Jurkat, Clone E6-1 (cell line): ENCODE measurements around the gene ZC3H13.

Experiments
- DNase-seq: peaks from one replicate; pipeline ENCODE4 v3.0.0-alpha.2; 2011; ENCODE audit warnings: low read depth, low spot score
- H3K4me3 ChIP-seq: 2 replicates; pipeline ENCODE4 v1.5.1; 2011; ENCODE audit warnings: mild to moderate bottlenecking, low read length, control low read depth, moderate library complexity

ZC3H13 gene

DNA sequence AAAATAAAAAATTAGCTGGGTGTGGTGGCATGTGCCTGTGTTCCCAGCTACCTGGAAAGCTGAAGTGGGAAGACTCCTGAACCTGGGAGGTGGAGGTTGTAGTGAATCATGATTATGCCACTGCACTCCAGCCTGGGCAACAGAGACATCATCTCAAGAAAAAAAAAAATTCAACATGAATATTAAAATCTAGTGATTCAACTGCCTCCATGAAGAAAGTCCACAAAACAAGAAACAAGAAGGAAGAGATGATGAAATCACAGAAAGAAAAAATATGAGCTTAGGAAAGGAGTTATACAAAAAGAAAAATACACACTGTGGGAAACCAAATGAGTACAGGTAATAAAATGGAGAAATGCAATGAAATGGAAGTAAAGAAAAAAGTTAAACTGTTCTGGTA is 101.4 kb downstream of the ZC3H13 start:
- DNase-seq, result no peak
- no peak overlapping the region for H3K4me3 ChIP-seq

DNA sequence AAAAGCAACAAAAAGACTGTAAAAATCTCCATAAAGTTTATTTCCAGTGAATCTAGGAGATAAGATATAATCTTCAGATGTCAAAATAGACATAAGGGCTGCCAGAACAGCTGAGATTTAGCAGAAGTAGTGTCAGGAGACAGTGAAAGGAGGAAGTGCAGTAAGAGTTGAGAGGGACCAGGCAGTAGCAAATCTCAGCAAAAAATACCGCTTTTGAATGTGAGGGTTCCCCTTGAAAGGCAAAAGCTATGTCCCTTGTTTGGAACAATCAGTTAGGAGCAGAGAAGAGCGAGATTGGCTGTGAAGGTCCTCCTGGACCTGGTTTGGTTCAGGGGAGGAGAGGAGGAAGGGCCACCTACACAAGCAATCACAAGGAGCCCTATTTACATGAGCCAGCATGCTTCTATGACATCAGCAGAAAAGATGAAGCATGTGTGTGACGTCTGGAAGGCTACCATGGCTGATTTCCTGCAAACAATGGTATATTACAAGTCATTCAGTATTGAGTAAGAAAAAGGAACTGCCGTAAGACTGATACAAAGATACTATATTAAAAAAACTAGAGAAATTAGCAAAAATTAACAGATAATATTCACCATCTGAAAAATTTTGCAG is 102.1 kb downstream of the ZC3H13 start:
- no peak for DNase-seq
- no peak overlapping the region for H3K4me3 ChIP-seq

DNA sequence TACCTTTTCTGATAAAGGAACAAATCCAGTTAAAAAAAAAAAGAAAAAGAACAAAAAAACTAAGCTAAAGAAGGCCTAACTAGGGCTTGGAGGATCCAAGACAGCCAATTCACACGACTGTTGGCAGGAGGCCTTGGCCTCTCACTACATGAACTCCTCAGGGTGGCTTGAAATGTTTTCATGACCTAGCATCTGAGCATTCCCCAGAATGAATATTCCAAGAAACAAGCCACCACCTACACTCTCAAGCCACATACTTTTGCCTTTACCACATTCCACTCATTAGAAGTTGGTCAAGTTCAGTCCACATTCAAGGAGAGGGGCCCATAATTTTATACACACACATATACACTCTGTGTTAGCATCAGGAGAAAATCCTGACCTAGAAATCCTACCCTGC is 103.4 kb downstream of the ZC3H13 start:
- no peak for DNase-seq
- H3K4me3 ChIP-seq, result no peak overlapping the region

DNA sequence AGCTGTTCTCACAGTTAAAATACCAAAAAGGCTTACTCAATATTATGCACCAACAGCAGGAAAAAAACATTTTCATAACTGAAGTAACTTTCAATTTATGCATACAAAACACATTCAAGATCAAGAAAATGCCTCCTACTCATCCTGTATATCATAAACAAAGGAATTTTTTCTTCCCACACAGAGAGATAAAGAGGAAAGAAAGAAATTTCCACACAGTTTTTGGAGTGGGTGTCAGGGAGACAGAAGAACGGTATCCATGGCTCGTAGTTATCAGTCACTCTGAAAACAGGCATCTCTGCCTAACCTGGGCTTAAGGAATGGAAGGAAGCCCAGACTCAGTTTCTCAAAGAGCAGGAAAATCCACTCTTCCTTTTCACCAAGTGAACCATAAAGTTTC is 108.6 kb downstream of the ZC3H13 start:
- no peak overlapping the region for H3K4me3 ChIP-seq
- DNase-seq, result no peak

DNA sequence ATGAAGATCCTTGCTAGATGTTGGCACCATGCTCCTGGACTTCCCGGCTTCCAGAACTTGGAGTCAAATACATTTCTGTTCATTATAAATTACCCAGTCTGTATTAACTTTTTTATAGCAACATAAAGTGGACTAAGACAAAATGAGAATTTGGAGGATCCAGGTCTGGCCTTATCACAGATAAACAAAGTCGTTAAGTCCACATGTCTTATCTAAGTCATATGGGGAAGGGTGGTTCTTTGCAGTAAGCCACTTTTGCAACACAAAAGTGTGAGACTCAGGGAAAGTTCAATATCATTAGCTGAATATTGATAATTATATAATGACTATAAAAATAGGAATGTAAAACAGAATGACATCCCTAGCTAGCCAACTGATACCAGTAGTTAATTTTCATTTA is 109.4 kb downstream of the ZC3H13 start:
- DNase-seq, result no peak

DNA sequence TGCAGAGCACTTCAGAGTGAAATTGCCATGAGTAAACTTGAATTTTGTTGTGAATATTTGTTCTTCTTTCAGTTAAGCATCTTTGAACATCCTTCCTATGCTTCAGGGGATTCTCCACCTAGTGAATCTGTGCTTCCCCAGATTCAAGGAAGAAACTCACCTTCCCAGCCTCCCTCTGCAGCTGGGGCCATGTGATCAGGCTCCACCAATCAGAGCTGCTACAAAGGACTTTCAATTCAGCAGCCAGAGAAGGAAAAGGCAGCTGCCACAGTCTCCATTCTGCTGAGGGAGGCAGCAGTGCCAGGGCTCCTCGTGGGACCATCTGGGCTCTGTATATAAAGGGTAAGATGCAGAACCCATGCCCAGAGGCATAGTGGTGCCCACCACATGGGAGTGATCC is 111.3 kb downstream of the ZC3H13 start:
- DNase-seq, result no peak
- H3K4me3 ChIP-seq, result no peak overlapping the region

More for the DNA sequence above, 109.4 kb downstream of the ZC3H13 start:
- no peak overlapping the region for H3K4me3 ChIP-seq

DNA sequence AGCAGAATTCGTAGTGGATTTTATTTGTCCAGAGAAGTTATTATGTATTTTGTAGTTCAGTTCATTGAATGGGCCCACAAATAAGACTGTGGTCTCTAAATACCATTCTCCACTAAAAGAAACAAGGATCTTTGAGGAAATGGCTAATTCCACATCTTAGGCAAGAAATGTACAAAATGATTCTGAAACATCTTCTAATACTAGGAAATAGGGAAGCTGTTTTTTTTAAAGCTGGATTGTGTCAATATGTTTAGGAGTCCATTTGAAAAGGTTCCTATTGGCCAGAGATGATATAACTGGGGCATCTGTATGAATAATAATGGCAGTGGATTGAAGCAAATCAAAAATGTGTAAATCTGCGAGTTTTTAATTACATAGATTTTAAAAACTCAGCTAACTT is 112.5 kb downstream of the ZC3H13 start:
- no peak for DNase-seq
- no peak overlapping the region for H3K4me3 ChIP-seq

DNA sequence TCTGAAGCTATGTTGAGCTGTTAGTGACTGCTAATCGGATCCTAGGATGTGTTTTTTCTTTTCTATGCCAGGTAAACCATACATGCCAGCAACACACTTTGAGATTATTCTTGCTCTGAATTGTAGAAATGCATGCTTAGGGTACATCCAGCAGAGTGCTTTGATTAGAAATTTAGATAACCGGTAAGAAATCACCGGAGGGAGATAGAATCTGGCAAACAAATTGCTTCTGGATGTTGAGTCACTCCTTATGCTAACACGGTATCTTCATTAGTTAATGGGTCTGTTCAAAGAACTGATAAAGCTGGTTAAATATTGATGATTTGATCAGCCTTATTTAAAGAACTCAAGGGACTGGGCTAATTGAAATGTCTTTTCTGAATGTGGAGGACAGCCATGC is 115.9 kb downstream of the ZC3H13 start:
- no peak for DNase-seq
- H3K4me3 ChIP-seq, result no peak overlapping the region

DNA sequence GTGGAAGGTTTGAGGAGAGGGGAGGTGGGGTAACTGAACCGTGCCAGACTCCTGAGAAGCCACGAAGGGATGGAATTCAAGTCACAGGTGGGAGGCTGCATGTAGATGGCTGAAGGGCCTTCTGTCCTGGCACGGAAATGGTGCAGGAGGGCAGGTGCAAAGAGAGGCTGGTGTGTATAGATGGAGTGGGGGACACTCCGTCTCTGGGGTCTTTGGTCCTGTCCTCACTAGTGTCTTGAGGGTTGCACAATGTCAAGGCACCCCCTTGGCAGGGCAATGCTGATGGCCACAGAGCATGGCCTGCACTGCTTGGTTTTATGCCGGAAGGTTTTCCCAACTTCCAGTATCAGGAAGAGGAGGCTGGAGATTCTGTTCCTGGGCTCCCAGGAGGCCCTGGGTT is 118.3 kb downstream of the ZC3H13 start:
- no peak overlapping the region for H3K4me3 ChIP-seq
- no peak for DNase-seq

DNA sequence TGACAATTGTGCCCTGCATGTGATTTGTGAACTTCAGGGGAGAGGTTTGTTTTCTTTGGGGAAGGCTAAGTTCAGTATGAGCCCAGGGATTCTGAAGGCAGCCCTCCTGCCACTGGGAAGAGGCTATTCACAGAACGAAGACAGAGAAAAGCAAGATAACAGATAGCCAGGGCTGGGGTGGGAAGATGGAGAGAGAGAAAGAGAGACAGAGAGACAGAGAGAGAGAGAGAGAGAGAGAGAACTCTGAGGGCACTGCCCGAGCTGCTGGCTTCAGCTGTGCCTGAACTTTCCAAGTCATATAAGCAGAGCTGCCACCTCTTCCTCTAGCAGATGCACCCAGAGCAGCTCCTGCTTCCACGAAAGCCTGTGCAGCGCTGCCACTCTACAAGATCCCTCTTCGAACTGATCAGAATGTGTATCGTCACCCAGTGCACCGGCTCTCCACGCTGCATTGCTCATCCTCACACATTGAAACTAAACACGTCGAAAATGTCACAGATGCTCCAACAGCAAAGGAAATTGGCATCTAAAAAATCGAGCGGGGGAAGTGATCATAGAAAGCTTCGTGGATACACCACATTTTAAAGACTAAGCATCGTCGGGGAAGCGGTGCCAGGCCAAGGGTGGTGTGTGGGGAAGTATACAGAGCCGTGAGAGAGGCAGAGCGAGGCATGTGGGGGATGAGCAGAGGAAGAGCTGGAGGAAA is 119.2 kb downstream of the ZC3H13 start:
- H3K4me3 ChIP-seq, result no peak overlapping the region
- no peak for DNase-seq

DNA sequence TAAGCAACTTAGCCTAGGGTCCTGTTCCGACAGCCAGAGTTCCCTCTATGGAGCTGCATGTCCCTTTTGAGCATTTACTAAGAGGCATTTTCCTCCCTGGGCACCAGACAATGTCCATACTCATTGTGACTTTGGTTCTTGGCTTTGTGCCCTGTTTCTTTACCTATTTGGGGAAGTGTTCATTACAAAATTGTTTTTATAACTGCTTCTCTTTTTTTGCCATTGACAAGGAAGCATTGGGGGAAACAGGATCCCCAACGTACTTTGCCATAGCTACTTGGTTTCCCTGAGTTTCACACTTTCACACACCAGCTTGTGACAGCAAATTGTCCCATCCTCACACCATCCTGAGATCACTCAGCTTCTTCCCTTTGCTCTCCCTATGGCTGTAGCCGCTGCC is 119.9 kb downstream of the ZC3H13 start:
- DNase-seq, result no peak
- H3K4me3 ChIP-seq, result no peak overlapping the region

DNA sequence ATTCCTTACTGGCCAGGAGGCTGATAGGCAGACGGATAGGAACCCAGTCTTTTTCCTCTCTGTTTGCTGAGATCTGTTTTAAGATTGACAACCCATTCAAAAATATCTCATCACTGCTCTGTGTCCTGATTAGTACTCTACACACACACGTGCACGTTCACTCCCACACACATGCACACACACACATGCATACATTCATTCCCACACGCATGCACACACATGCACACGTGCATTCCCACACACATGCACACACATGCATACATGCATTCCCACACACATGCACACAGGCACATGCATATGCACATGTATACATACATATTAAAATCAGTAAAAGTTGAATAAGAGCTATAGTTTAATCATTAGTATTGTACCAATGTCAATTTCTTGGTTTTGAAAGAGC is 120.4 kb downstream of the ZC3H13 start:
- DNase-seq, result no peak
- H3K4me3 ChIP-seq, result no peak overlapping the region

DNA sequence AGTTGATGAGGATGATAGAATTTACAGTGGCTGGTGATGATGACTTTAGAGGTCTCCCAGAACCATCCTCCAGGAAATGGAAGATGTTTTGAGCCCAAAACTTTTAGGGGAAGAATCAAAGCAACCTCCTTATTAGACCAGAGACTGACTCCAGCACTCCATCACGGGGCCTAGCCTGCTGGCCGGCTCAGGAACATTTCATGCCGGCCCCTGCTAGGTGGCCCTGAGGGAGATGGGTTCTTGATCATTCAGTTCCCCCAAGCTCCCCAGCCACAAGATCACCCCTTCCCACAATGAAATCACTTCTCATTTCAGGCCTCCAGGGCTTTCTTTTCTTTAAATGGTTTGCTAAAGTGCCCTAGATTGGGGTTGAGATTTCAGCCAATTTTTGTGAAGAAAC is 121.3 kb downstream of the ZC3H13 start:
- no peak for DNase-seq
- no peak overlapping the region for H3K4me3 ChIP-seq

DNA sequence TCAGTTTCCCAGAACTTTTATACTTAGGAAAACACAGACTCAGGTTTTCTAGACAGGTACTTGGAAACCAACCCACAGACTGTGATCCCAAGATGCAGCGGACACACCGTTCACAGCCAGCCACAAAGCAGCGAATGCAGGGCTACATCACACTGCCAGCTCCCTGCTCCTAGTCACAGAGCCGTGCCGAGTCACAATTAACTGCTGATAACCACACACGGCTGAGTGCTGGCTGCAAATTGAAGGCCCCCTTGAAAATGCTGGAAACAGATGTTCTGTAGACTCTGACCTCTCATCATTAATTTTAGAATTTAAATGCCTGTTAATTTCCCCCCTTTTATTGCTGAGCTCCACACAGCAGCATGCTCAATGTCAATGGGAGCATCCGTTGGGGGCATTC is 122.4 kb downstream of the ZC3H13 start:
- no peak overlapping the region for H3K4me3 ChIP-seq
- no peak for DNase-seq

DNA sequence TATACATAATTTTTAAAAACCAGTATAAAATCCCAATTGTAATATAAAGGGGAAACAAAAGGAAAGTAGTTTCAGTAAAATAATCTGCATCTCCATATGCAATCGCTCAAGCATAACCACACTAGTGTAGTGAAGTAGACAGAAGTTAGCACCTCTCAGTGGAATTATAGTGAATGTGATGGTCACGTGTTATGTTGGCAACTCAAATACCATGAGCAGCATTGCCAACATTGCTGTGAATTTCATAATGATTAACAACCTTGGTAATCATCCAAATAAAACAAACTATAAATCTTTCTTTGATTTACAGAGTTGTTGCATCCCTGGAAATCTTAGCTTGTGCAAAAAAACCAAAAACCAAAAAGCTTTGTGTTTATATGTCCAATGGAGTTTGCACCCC is 123.7 kb downstream of the ZC3H13 start:
- no peak for DNase-seq
- H3K4me3 ChIP-seq, result no peak overlapping the region

DNA sequence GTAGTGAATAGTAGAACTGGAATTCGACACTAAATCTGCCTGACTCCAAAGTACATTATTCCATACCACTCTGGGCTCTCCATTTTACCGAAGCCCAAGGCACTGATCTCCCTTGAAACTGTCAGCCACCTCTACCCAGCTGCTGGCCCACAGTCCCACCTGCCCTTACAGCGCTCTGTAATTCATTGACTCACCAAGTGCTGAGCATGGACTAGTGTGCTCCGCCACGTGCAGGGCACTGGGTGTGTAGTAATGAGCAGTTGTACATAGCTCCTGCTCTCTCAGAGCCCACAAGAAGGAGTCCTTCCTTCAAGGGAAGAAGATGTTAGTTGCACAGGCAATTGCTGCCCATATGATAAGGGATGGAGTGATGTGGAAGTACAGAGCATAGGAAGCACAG is 124.4 kb downstream of the ZC3H13 start:
- DNase-seq, result no peak
- H3K4me3 ChIP-seq, result no peak overlapping the region

DNA sequence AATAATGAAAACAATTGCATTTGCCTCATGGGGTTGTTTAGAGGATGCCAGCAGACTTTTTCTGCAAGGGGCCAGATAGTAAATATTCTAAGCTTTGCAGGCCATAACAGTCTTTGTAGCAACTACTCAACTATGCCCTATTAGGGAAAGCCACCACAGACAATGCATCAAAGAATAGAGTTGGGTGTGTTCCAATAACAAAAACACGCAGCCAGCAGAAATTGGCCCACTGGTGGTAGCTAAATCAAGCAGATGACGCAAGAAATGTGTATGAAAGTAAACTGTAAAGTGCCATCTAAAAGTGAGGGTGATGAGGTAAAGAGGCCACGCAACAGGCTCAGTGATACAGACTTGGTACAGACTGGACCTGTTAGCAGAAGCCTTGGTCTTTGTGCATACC is 125.8 kb downstream of the ZC3H13 start:
- DNase-seq, result no peak
- H3K4me3 ChIP-seq, result no peak overlapping the region

DNA sequence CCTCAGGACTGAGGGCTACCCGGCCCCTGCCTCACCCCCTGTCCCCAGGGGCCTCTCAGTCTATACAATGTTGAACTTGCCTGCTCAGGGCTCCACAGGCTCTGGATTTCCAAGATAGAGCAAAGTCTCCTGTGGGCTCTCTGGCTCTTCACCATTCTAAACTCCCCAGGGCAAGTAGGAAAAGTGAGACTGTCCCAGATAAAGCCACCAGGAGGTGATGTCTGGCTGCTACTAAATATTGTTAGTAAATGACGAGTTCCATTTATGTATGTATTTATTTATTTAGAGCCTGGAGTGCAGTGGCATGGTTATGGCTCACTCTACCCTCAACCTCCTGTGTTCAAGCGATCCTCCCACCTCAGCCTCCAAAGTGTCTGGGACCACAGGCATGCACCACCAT is 127.4 kb downstream of the ZC3H13 start:
- no peak for DNase-seq
- H3K4me3 ChIP-seq, result no peak overlapping the region

DNA sequence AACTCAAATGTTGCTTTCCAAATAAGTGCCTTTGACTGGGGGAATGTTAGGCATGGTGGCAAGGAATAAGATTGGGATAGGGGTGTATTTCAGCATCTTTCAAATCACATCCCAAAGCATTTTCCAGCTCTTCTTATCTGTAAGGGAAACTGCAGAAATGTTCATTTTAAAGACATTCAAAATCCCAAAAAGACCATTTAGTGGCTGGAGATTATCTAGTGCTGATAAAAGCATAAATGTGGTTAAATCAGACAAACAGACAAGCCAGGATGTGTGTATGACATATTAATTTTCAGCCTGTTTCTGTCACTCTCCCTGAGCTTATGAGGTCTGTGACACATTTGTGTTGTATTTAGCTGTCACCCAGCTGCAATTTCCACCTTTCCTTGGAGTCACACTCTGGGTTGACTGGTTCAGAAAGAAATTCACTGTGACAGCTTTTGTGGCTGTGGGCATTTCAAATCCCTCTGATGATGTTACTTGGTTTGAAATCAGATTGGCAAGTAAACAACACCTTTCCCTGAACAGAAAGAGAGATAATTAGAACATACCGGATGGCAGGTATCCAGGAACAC is 131.3 kb downstream of the ZC3H13 start:
- DNase-seq, result no peak

DNA sequence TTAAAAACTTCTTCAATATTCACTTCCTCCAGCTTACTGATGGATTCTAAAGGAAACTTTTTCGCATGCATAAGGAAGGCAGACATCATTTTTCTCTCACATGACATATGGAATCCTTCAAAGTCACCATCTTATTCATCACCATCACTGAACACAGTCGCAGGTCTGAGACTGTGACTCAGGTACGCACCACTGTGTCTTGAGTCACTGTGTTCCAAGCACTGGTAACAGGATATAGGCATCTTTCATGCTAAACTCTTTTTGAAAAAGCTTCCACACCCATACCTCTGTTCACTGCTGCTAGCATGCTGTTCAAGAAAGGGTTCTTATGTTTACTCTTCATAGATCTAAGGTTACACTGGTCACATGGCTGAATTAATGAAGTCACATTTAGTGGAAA is 133.9 kb downstream of the ZC3H13 start:
- DNase-seq, result no peak
- H3K4me3 ChIP-seq, result no peak overlapping the region

More for the DNA sequence above, 131.3 kb downstream of the ZC3H13 start:
- H3K4me3 ChIP-seq, result no peak overlapping the region

DNA sequence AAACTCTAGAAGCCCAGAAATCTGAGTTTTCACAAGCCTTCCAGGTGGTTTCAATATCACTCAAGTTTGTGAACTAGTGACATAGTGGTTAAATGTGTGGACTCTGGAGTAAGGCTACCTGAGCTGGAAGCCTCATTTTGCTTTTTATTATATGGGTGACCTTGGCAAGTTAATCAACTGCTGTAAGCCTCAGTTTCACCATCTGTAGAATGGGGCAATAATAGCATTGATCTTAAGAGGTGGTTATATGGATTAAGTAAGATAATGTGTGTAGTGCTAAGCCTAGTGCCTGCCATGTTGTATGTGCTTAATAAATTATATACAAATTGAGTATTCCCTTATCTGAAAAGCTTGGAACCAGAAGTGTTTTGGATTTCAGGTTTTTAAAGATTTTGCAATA is 135.5 kb downstream of the ZC3H13 start:
- DNase-seq, result no peak
- no peak overlapping the region for H3K4me3 ChIP-seq
